PC-9 (cell line): Measurements from ENCODE around the gene RGS11. TPM values are rescaled to one million over a fixed set of nuclear protein-coding genes. Genes with fewer than 3 reads are reported as not detected.

ENCODE experiments used
- BruUV-seq: library from RNA; stranded (reverse); fragments of 400-500 nt; replicated peaks from 2 replicates; lab custom pipeline; 2021; lab: Mats Ljungman, UMichigan
- CTCF ChIA-PET: fragments of 300-600 bp; sonication (Branson Sonifier 250); formaldehyde crosslinking; loops from one replicate; lab custom pipeline; 2022; ENCODE audit warnings: antibody characterized with exemption; lab: Charles Lee
- POLR2A ChIA-PET: fragments of 300-600 bp; sonication (Branson Sonifier 250); formaldehyde crosslinking; loops from one replicate; lab custom pipeline; 2022; ENCODE audit warnings: antibody characterized with exemption; ENCODE audit not compliant: unreplicated experiment; lab: Charles Lee
- DNase-seq, 2 experiments: peaks; one replicate each; pipeline versions ENCODE4 v3.0.0 to v3.0.0-alpha.2; 2015 to 2022; ENCODE audit warnings: mixed read lengths in 1 of 2
- H2AFZ ChIP-seq: fragments of 200-600 bp; sonication (generic); 2 replicates; pipeline ENCODE4 v1.8.1; 2017; ENCODE audit warnings: antibody characterized with exemption
- H3F3A ChIP-seq: fragments of 200-600 bp; sonication (generic); 2 replicates; pipeline ENCODE4 v1.8.1; 2017; ENCODE audit warnings: antibody characterized with exemption, mild to moderate bottlenecking, low read depth; ENCODE audit not compliant: insufficient read depth
- H3K27ac ChIP-seq: fragments of 200-600 bp; sonication (generic); 2 replicates; pipeline ENCODE4 v1.6.1; 2016; ENCODE audit warnings: mixed run types
- H3K27me3 ChIP-seq: fragments of 200-600 bp; sonication (generic); 2 replicates; pipeline ENCODE4 v1.6.1; 2016; ENCODE audit warnings: low read depth, mixed run types; ENCODE audit not compliant: insufficient read depth
- H3K36me3 ChIP-seq: fragments of 200-600 bp; sonication (generic); 2 replicates; pipeline ENCODE4 v1.6.1; 2016; ENCODE audit warnings: low read depth, mixed run types
- H3K4me1 ChIP-seq: fragments of 200-600 bp; sonication (generic); replicated peaks from 2 replicates; pipeline ENCODE4 v1.6.1; 2016; ENCODE audit warnings: mixed run types; ENCODE audit not compliant: insufficient read depth
- H3K4me2 ChIP-seq: fragments of 200-600 bp; sonication (generic); 2 replicates; pipeline ENCODE4 v1.6.1; 2017; ENCODE audit warnings: mixed run types
- H3K4me3 ChIP-seq: fragments of 200-600 bp; sonication (generic); 2 replicates; pipeline ENCODE4 v1.6.1; 2016; ENCODE audit warnings: mixed run types
- H3K79me2 ChIP-seq: fragments of 200-600 bp; sonication (generic); 2 replicates; pipeline ENCODE4 v1.6.1; 2017; ENCODE audit warnings: low read depth, mixed run types
- H3K9me2 ChIP-seq: fragments of 200-600 bp; sonication (generic); 2 replicates; pipeline ENCODE4 v1.8.1; 2017; ENCODE audit warnings: mild to moderate bottlenecking; ENCODE audit not compliant: insufficient read depth
- H3K9me3 ChIP-seq: fragments of 200-600 bp; sonication (generic); 2 replicates; pipeline ENCODE4 v1.8.1; 2016; ENCODE audit warnings: low read depth; ENCODE audit not compliant: insufficient read depth
- H4K20me1 ChIP-seq: fragments of 200-600 bp; sonication (generic); 2 replicates; pipeline ENCODE4 v1.8.1; 2017; ENCODE audit not compliant: insufficient read depth
- CTCF ChIP-seq: fragments of 200-600 bp; sonication (generic); conservative IDR thresholded peaks from 2 replicates; pipeline ENCODE4 v1.6.1; 2017; ENCODE audit warnings: mixed run types, antibody characterized with exemption, mild to moderate bottlenecking, moderate library complexity
- EZH2 ChIP-seq: fragments of 200-600 bp; sonication (generic); IDR thresholded peaks from 2 replicates; pipeline ENCODE4 v1.8.0; 2017; ENCODE audit warnings: antibody characterized with exemption, low read depth
- intact Hi-C: fragments of 100-400 bp; cut with micrococcal nuclease; formaldehyde crosslinking; loops from one replicate; pipeline ENCODE4 v1.10.0; 2022; ENCODE audit not compliant: unreplicated experiment
- total RNA-seq: library from RNA; stranded (reverse); gene quantifications from 2 replicates; pipeline ENCODE4 v1.2.3, GENCODE V29; 2021

The RGS11 gene
- total RNA-seq, 1 experiment from 2014 or later: not detected

GRCh38 chr16:247027-247426 is 28.7 kb downstream of the RGS11 start:
- H3K4me1 ChIP-seq: peaks cover 14% of the 10 kb centered on the region; the same call in 1 of the 2 replicates
- H3F3A ChIP-seq: no peaks in the 10 kb centered on the region
- no peak overlapping the region for H2AFZ ChIP-seq
- H3K27ac ChIP-seq: no peak overlapping the region
- no peaks in the 10 kb centered on the region for H3K9me2 ChIP-seq
- no peak for DNase-seq
- no peaks in the 10 kb centered on the region for H4K20me1 ChIP-seq
- no peak overlapping the region for H3K4me3 ChIP-seq
- no peaks in the 10 kb centered on the region for H3K79me2 ChIP-seq
- TF ChIP-seq CTCF: no peak
- no peak for TF ChIP-seq EZH2
- ChIA-PET POLR2A (no interaction called here), CTCF (no interaction called here)
- no peaks in the 10 kb centered on the region for H3K27me3 ChIP-seq
- intact Hi-C loops: no loop called here
- H3K36me3 ChIP-seq: no peaks in the 10 kb centered on the region
- no peak overlapping the region for H3K4me2 ChIP-seq
- H3K9me3 ChIP-seq: no peaks in the 10 kb centered on the region
- no TSS peak for BruUV-seq

- H3K9me2 ChIP-seq: no peaks in the 10 kb centered on the region
- no peaks in the 10 kb centered on the region for H3K79me2 ChIP-seq
- H3K9me3 ChIP-seq: no peaks in the 10 kb centered on the region
- CTCF ChIA-PET: interaction anchor here (0.6 to 0.7 kb wide), 2 partner anchors 38 to 88 kb away, joined by 6 to 24 read pairs; no protein-coding TSS in a partner anchor
- H3K4me3 ChIP-seq: no peak overlapping the region
- H3F3A ChIP-seq: no peaks in the 10 kb centered on the region
- no peak for DNase-seq
- BruUV-seq: no TSS peak
- H3K36me3 ChIP-seq: no peaks in the 10 kb centered on the region
- no peak overlapping the region for H3K27ac ChIP-seq
- no peaks in the 10 kb centered on the region for H3K27me3 ChIP-seq
- H4K20me1 ChIP-seq: 0 out of 2 replicates have a peak, but pooled peaks cover 3% of the 10 kb centered on the region
- POLR2A ChIA-PET: no interaction called here
- TF ChIP-seq CTCF: no peak
- TF ChIP-seq EZH2: no peak
- H3K4me1 ChIP-seq: peaks cover 1% of the 10 kb centered on the region; the same call in 1 of the 2 replicates
- intact Hi-C loops: no loop called here
- no peak overlapping the region for H3K4me2 ChIP-seq
- no peak overlapping the region for H2AFZ ChIP-seq
These were observed 30.6 kb downstream of the RGS11 start for GRCh38 chr16:245105-245504.

GRCh38 chr16:243348-243747 is 32.4 kb downstream of the RGS11 start:
- ChIA-PET POLR2A (no interaction called here), CTCF (interaction anchor here (0.6 kb wide), 1 partner anchor 109 kb away, joined by 5 read pairs; no protein-coding TSS in a partner anchor)
- Histone ChIP-seq H3F3A (no peaks in the 10 kb centered on the region), H3K4me3 (no peak overlapping the region), H3K4me1 (no peaks in the 10 kb centered on the region), H3K4me2 (no peak overlapping the region), H2AFZ (no peak overlapping the region), H3K27ac (no peak overlapping the region), H3K79me2 (no peaks in the 10 kb centered on the region), H3K9me2 (no peaks in the 10 kb centered on the region), H3K9me3 (no peaks in the 10 kb centered on the region), H3K27me3 (no peaks in the 10 kb centered on the region), H4K20me1 (0 out of 2 replicates have a peak, but pooled peaks cover 3% of the 10 kb centered on the region), H3K36me3 (no peaks in the 10 kb centered on the region)
- no peak for DNase-seq
- intact Hi-C loops: no loop called here
- no TSS peak for BruUV-seq
- TF ChIP-seq EZH2: no peak
- no peak for TF ChIP-seq CTCF
